Gastroesophageal sphincter (tissue), 4 donors: ENCODE data around the gene ARL16. TPM values are rescaled to one million over a fixed set of nuclear protein-coding genes. Genes with fewer than 3 reads are reported as not detected.

Experiments used
- ATAC-seq: fragments of 150-250 bp; one replicate; pipeline ENCODE4 v1.9.1; 2016; ENCODE audit warnings: mild to moderate bottlenecking, moderate library complexity
- H3K27ac ChIP-seq, 4 donors: fragments of 200-600 bp; sonication (generic) in 3 of 4; 1 replicate in 3 of 4; 2 replicates in 1 of 4; pipeline ENCODE4 v1.5.1; 2016 to 2019
- H3K27me3 ChIP-seq: fragments of 200-600 bp; sonication (generic); one replicate; pipeline ENCODE4 v1.5.1; 2019
- H3K36me3 ChIP-seq, 2 donors: fragments of 200-600 bp; sonication (generic); one replicate each; pipeline ENCODE4 v1.5.1; 2019; ENCODE audit warnings: control low read depth in 1 of 2
- H3K4me1 ChIP-seq, 3 donors: fragments of 200-600 bp; sonication (generic); 1 replicate in 2 of 3; 2 replicates in 1 of 3; pipeline ENCODE4 v1.5.1; 2016 to 2019; ENCODE audit warnings: control low read depth in 2 of 3
- H3K4me3 ChIP-seq, 2 donors: fragments of 200-600 bp; sonication (generic); one replicate each; pipeline ENCODE4 v1.5.1; 2019; ENCODE audit warnings: mild to moderate bottlenecking in 1 of 2, moderate library complexity in 1 of 2
- H3K9me3 ChIP-seq, 3 donors: fragments of 200-600 bp; sonication (generic); one replicate each; pipeline ENCODE4 v1.5.1; 2017 to 2019; ENCODE audit warnings: control low read depth in 2 of 3
- EP300 ChIP-seq: sonication (generic); formaldehyde crosslinking; IDR thresholded peaks from one replicate; pipeline ENCODE4 v1.6.1; 2017; ENCODE audit warnings: antibody characterized with exemption, mild to moderate bottlenecking
- POLR2A ChIP-seq, 2 donors: fragments of 450-650 bp; IDR thresholded peaks; one replicate each; pipeline ENCODE4 v1.6.1; 2017; ENCODE audit warnings: antibody characterized with exemption in 2 of 2, mild to moderate bottlenecking in 2 of 2, moderate library complexity in 1 of 2
- POLR2AphosphoS5 ChIP-seq: sonication (generic); formaldehyde crosslinking; IDR thresholded peaks from one replicate; pipeline ENCODE4 v1.6.1; 2017; ENCODE audit warnings: antibody characterized with exemption
- WGBS, 2 donors: methylation state at CpG; one replicate each; pipeline ENCODE4 v1.1.5; 2018; ENCODE audit warnings: low coverage in 1 of 2; 5-methylcytosine and 5-hydroxymethylcytosine counted together
- total RNA-seq, 4 donors: library from RNA; depleted of rRNA; stranded (reverse); fragments of >200 nt; gene quantifications; one replicate each; pipeline ENCODE4 v1.1.0, GENCODE V29; 2016
- TF ChIP-seq, protein P1 (sequence below), 4 experiments: fragments of 200-600 bp in 2 of 4; fragments of 450-650 bp in 2 of 4; sonication (generic) in 1 of 4; IDR thresholded peaks; one replicate each; pipeline ENCODE4 v1.5.1; 2017 to 2019; ENCODE audit warnings: antibody characterized with exemption in 4 of 4, mild to moderate bottlenecking in 2 of 4, moderate library complexity in 2 of 4

Gene ARL16
- total RNA-seq, 4 donors from 2014 or later, result 26.2 to 52.8 (median 30.2) TPM

- Histone ChIP-seq H3K9me3 (no peaks in the 10 kb centered on the region), H3K4me3 (no peak overlapping the region), H3K4me1 (peaks cover 0 to 22% (median 16%) of the 10 kb centered on the region in 3 donors), H3K36me3 (peaks cover 0 to 97% of the 10 kb centered on the region in 2 donors), H3K27ac (no peak overlapping the region), H3K27me3 (no peaks in the 10 kb centered on the region)
- no peak for ATAC-seq
- 84 to 88% methylated on average over 6 of the region's 25 CpGs for WGBS, 2 donors
- TF ChIP-seq EP300 (no peak), POLR2AphosphoS5 (no peak), POLR2A (IDR thresholded peaks at IDR 0.05) (no peak)
- TF ChIP-seq, protein P1, sequence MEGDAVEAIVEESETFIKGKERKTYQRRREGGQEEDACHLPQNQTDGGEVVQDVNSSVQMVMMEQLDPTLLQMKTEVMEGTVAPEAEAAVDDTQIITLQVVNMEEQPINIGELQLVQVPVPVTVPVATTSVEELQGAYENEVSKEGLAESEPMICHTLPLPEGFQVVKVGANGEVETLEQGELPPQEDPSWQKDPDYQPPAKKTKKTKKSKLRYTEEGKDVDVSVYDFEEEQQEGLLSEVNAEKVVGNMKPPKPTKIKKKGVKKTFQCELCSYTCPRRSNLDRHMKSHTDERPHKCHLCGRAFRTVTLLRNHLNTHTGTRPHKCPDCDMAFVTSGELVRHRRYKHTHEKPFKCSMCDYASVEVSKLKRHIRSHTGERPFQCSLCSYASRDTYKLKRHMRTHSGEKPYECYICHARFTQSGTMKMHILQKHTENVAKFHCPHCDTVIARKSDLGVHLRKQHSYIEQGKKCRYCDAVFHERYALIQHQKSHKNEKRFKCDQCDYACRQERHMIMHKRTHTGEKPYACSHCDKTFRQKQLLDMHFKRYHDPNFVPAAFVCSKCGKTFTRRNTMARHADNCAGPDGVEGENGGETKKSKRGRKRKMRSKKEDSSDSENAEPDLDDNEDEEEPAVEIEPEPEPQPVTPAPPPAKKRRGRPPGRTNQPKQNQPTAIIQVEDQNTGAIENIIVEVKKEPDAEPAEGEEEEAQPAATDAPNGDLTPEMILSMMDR (IDR thresholded peaks at IDR 0.05), result no peak
These were observed 13.9 kb upstream of the ARL16 start for GRCh38 chr17:81697261-81698044.

DNA sequence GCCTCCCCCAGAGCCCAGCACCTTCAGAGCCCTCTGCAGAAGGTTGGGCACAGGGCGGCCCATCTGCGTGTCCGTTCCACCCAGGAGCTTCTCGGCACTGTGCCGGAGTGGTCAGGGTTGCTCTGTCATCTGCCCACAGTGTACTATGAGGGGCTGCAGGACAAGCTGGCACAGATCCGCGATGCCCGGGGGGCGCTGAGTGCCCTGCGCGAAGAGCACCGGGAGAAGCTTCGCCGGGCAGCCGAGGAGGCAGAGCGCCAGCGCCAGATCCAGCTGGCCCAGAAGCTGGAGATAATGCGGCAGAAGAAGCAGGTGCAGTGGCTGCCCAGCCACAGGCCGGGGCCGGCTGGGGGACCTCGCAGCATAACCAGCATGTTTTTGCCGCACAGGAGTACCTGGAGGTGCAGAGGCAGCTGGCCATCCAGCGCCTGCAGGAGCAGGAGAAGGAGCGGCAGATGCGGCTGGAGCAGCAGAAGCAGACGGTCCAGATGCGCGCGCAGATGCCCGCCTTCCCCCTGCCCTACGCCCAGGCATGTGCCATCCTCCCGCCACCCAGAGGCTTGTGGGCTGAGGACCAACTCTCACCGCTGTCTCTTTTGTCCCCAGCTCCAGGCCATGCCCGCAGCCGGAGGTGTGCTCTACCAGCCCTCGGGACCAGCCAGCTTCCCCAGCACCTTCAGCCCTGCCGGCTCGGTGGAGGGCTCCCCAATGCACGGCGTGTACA lies 12.8 kb upstream of the ARL16 start:
- TF ChIP-seq POLR2A (IDR thresholded peaks at IDR 0.05), result no peak
- TF ChIP-seq, protein P1 (IDR thresholded peaks at IDR 0.05), result no peak
- no peak for TF ChIP-seq EP300
- no peak for TF ChIP-seq POLR2AphosphoS5
- Histone ChIP-seq H3K9me3 (no peaks in the 10 kb centered on the region), H3K27me3 (no peaks in the 10 kb centered on the region), H3K4me3 (no peak overlapping the region), H3K27ac (no peak overlapping the region), H3K4me1 (peaks cover 0 to 11% (median 5%) of the 10 kb centered on the region in 3 donors), H3K36me3 (peaks cover 0 to 98% of the 10 kb centered on the region in 2 donors)
- no peak for ATAC-seq
- WGBS, 2 donors, result 93% methylated on average over 3 of the region's 40 CpGs; no CpG with 5 or more reads in 1 of the 2 donors

GRCh38 chr17:81695801-81696200 lies 12.2 kb upstream of the ARL16 start:
- Histone ChIP-seq H3K9me3 (no peaks in the 10 kb centered on the region), H3K4me1 (peaks cover 0 to 5% (median 0%) of the 10 kb centered on the region in 3 donors), H3K27ac (no peak overlapping the region), H3K27me3 (no peaks in the 10 kb centered on the region), H3K36me3 (peaks cover 0 to 98% of the 10 kb centered on the region in 2 donors), H3K4me3 (no peak overlapping the region)
- no peak for ATAC-seq
- no peak for TF ChIP-seq POLR2AphosphoS5
- no peak for TF ChIP-seq POLR2A (IDR thresholded peaks at IDR 0.05)
- TF ChIP-seq, protein P1 (IDR thresholded peaks at IDR 0.05), result no peak
- no peak for TF ChIP-seq EP300
- WGBS, 2 donors, result no CpG with 5 or more reads among the region's 22 CpGs

DNA sequence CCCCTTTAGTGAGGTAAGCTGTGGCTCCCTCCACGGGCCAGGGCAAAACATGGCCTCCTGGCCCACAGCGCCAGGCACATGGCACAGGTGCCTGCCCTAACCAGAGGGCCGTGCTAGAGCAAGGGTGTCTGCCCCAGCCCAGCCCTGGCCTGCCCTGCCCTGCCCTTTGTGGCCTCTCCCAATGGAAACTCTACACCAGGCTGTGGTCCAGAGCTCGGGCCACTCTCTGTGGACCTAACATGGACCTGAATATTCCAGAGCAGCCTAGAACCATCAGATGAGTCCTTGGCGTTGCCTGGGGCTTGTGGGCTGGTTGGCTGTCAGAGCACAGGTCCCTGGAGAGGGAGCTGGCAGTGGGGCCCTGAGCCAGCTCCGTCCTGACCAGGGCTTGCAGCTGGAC lies 11.6 kb upstream of the ARL16 start:
- Histone ChIP-seq H3K9me3 (no peaks in the 10 kb centered on the region), H3K36me3 (peaks cover 0 to 98% of the 10 kb centered on the region in 2 donors), H3K27me3 (no peaks in the 10 kb centered on the region), H3K4me3 (no peak overlapping the region), H3K27ac (no peak overlapping the region), H3K4me1 (no peaks in the 10 kb centered on the region)
- TF ChIP-seq EP300 (no peak), POLR2AphosphoS5 (no peak), POLR2A (IDR thresholded peaks at IDR 0.05) (no peak)
- TF ChIP-seq, protein P1 (IDR thresholded peaks at IDR 0.05), result no peak
- no peak for ATAC-seq
- no CpG with 5 or more reads among the region's 6 CpGs for WGBS, 2 donors
